Loucy (cell line): ENCODE results near the gene SPOCK1.

Source experiments
- H2AFZ ChIP-seq: fragments of 200-600 bp; sonication (generic); 2 replicates; pipeline ENCODE4 v1.6.0; 2016; ENCODE audit warnings: antibody characterized with exemption, mild to moderate bottlenecking, low read length, moderate library complexity
- H3F3A ChIP-seq: fragments of 200-600 bp; 2 replicates; pipeline ENCODE4 v1.6.0; 2016; ENCODE audit warnings: antibody characterized with exemption, low read depth, mild to moderate bottlenecking
- H3K27me3 ChIP-seq: fragments of 200-600 bp; sonication (generic); 2 replicates; pipeline ENCODE4 v1.6.1; 2014; ENCODE audit warnings: low read length, mild to moderate bottlenecking; ENCODE audit not compliant: insufficient read depth, poor library complexity, severe bottlenecking
- H3K36me3 ChIP-seq: fragments of 200-600 bp; sonication (generic); 2 replicates; pipeline ENCODE4 v1.6.1; 2016; ENCODE audit warnings: low read length; ENCODE audit not compliant: insufficient read depth
- H3K4me1 ChIP-seq: fragments of 200-600 bp; sonication (generic); 2 replicates; pipeline ENCODE4 v1.5.1; 2014; ENCODE audit warnings: low read length, mild to moderate bottlenecking; ENCODE audit not compliant: insufficient read depth, poor library complexity, severe bottlenecking
- H3K4me2 ChIP-seq: fragments of 200-600 bp; sonication (generic); 2 replicates; pipeline ENCODE4 v1.6.0; 2014; ENCODE audit warnings: antibody characterized with exemption, low read length, low read depth, mild to moderate bottlenecking; ENCODE audit not compliant: poor library complexity, severe bottlenecking
- H3K4me3 ChIP-seq: fragments of 200-600 bp; sonication (generic); 2 replicates; pipeline ENCODE4 v1.5.1; 2014; ENCODE audit warnings: low read length, mild to moderate bottlenecking, mixed read lengths; ENCODE audit not compliant: poor library complexity, severe bottlenecking
- H3K79me2 ChIP-seq: fragments of 200-600 bp; sonication (generic); 2 replicates; pipeline ENCODE4 v1.6.1; 2014; ENCODE audit warnings: low read length; ENCODE audit not compliant: insufficient read depth
- H3K9ac ChIP-seq: fragments of 200-600 bp; sonication (generic); 2 replicates; pipeline ENCODE4 v1.6.0; 2014; ENCODE audit warnings: mild to moderate bottlenecking, low read depth, low read length, moderate library complexity; ENCODE audit not compliant: poor library complexity, severe bottlenecking
- H3K9me2 ChIP-seq: fragments of 200-600 bp; sonication (generic); replicated peaks from 2 replicates; pipeline ENCODE4 v1.6.1; 2016; ENCODE audit warnings: low read depth, low read length, mixed read lengths
- H3K9me3 ChIP-seq: fragments of 200-600 bp; sonication (generic); 2 replicates; pipeline ENCODE4 v1.6.1; 2014; ENCODE audit warnings: mild to moderate bottlenecking, antibody characterized with exemption, low read length, low read depth; ENCODE audit not compliant: insufficient read depth
- H4K20me1 ChIP-seq: fragments of 200-600 bp; sonication (generic); 2 replicates; pipeline ENCODE4 v1.6.0; 2014; ENCODE audit warnings: antibody characterized with exemption, low read length, mild to moderate bottlenecking; ENCODE audit not compliant: insufficient read depth, poor library complexity, severe bottlenecking
- CTCF ChIP-seq: fragments of 200-600 bp; sonication (generic); conservative IDR thresholded peaks from 2 replicates; pipeline ENCODE4 v1.5.1; 2014; ENCODE audit warnings: mild to moderate bottlenecking, antibody characterized with exemption, low read length
- EZH2phosphoT487 ChIP-seq: fragments of 200-600 bp; IDR thresholded peaks from 2 replicates; pipeline ENCODE4 v1.6.1; 2018; ENCODE audit warnings: antibody characterized with exemption, mild to moderate bottlenecking, moderate library complexity, borderline replicate concordance

Gene SPOCK1

GRCh38 chr5:137101544-137101943, 397.6 kb downstream of the SPOCK1 start:
- TF ChIP-seq CTCF = no peak
- no peak for TF ChIP-seq EZH2phosphoT487
- no peaks in the 10 kb centered on the region for H3F3A ChIP-seq
- H4K20me1 ChIP-seq = no peaks in the 10 kb centered on the region
- H2AFZ ChIP-seq = no peak overlapping the region
- no peak overlapping the region for H3K9ac ChIP-seq
- no peaks in the 10 kb centered on the region for H3K4me1 ChIP-seq
- no peaks in the 10 kb centered on the region for H3K9me3 ChIP-seq
- no peak overlapping the region for H3K4me2 ChIP-seq
- H3K4me3 ChIP-seq = no peak overlapping the region
- no peaks in the 10 kb centered on the region for H3K36me3 ChIP-seq
- no peaks in the 10 kb centered on the region for H3K79me2 ChIP-seq
- no peaks in the 10 kb centered on the region for H3K9me2 ChIP-seq
- no peaks in the 10 kb centered on the region for H3K27me3 ChIP-seq

- Histone ChIP-seq H2AFZ (no peak overlapping the region), H3K9me3 (no peaks in the 10 kb centered on the region), H3K27me3 (no peaks in the 10 kb centered on the region), H3K36me3 (no peaks in the 10 kb centered on the region), H3K9me2 (no peaks in the 10 kb centered on the region), H3K9ac (no peak overlapping the region), H3K4me3 (no peak overlapping the region), H4K20me1 (no peaks in the 10 kb centered on the region), H3K4me2 (no peak overlapping the region), H3K79me2 (no peaks in the 10 kb centered on the region), H3K4me1 (no peaks in the 10 kb centered on the region), H3F3A (no peaks in the 10 kb centered on the region)
- TF ChIP-seq CTCF (no peak), EZH2phosphoT487 (no peak)
Observed at GRCh38 chr5:137099651-137100050, 399.5 kb downstream of the SPOCK1 start.

DNA sequence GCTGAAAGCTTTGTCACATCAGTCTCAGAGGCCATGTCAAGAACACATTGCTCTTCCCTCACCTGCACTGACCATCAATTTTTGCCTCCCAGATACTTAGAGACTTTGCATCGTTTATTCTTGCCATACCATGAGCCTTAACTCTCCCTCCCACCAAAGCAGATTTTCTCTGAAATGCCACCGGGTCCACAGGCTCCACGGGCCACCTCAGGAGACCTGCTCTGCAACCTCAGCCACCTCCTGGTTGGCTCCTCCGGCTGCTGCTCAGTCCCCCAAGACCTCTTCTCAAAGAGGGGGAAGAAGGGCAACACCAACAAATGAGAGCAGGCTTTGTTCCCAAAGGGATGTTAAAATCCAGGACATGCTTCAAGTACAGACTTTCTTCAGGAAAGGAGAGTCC, 400.5 kb downstream of the SPOCK1 start:
- no peaks in the 10 kb centered on the region for H3K27me3 ChIP-seq
- no peak overlapping the region for H3K9ac ChIP-seq
- H3K4me2 ChIP-seq = no peak overlapping the region
- H4K20me1 ChIP-seq = no peaks in the 10 kb centered on the region
- no peaks in the 10 kb centered on the region for H3K9me3 ChIP-seq
- no peaks in the 10 kb centered on the region for H3F3A ChIP-seq
- no peaks in the 10 kb centered on the region for H3K79me2 ChIP-seq
- no peak overlapping the region for H3K4me3 ChIP-seq
- no peaks in the 10 kb centered on the region for H3K4me1 ChIP-seq
- H2AFZ ChIP-seq = no peak overlapping the region
- TF ChIP-seq CTCF = no peak
- no peak for TF ChIP-seq EZH2phosphoT487
- H3K36me3 ChIP-seq = no peaks in the 10 kb centered on the region
- H3K9me2 ChIP-seq = no peaks in the 10 kb centered on the region
